ENCODE results near the gene POC1B.

Gene POC1B

DNA sequence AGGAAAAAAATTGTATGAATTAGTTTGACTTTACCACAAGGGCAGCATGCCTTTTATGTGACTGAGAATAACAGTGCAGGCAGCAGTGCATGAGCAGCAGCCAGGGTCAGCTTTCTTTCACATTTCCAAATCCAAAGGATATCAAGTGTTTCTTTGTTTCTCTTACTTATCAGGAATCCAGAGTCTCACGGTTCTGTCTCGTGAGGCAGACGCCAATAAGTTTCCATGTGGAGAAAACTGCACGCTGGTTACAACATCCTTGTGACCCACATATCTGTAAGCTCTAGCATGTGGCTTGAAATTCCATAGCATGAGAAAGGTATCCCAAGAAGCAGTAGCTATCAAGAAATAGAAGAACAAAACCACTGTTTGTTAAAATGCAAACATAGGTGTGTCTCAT is 28.8 kb downstream of the POC1B start:
- no peak for DNase-seq (ENCODE audit: low spot score)

- peak; percentile 65 for DNase-seq (ENCODE audit: low spot score)
These were observed 31.2 kb downstream of the POC1B start for GRCh38 chr12:89494411-89495231.

- DNase-seq (ENCODE audit: low spot score): no peak
These were observed 32.1 kb downstream of the POC1B start for GRCh38 chr12:89493670-89494302.

DNA sequence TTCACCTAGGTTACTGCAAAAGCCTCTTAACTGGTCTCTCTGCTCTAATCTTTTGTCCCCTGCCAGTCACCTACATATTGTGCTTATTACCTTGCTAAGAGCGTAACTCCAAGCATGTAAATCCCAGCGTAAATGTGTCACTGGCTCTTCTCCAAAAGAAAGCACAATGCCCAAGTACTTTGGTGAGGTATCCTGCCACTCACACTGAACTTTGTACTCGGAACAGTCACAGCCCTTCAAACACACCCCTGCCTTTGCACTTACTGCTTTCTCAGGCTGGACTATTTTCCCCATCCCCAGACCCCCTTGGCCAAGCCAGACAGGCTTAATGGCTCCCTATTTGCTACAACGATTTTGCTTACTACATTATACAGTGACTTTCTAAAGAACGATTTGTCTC is 33.0 kb downstream of the POC1B start:
- DNase-seq (ENCODE audit: low spot score): no peak

DNA sequence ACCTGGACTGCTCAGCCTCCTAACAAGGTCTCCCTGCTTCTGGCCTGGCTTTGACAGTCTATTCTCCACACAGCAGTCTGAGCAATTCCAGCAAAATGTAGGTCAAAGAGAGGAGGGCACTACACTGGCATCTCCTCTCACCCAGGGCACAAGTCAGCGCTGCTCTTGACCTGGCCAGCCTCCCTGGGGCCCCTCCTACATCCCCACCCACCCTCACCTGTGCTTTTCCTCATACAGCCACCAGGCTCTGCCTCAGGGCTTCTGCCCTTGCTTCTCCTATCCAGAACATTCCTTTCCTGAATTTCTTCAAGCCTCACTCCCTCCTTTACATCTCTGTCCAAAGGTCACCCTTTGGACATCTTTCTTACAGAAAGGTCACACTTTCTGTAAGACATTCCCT is 34.9 kb downstream of the POC1B start:
- DNase-seq (ENCODE audit: low spot score): no peak

- DNase-seq (ENCODE audit: low spot score): no peak
These were observed 39.6 kb downstream of the POC1B start for GRCh38 chr12:89486264-89486663.

DNA sequence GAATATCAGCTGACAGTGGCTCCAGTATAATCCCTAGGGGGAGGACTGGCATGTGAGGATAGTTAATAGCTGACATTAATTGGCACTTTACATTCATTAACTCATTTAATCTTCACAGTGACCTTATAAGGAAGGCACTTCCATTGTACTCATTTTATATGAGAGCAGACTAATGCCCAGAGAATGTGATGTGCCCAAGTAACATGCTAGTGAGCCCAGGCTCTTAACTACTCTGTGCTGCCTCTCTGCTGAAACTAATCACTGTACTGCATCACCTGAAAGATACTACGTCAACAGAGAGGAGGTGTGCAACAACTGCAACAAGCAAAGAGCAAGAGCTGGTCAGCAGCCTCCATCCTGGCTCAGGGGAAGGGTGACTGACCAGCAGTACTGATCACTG is 41.4 kb downstream of the POC1B start:
- DNase-seq (ENCODE audit: low spot score): peak; percentile 54

- DNase-seq (ENCODE audit: low spot score): no peak
These were observed 44.5 kb downstream of the POC1B start for GRCh38 chr12:89481213-89481914.

DNA sequence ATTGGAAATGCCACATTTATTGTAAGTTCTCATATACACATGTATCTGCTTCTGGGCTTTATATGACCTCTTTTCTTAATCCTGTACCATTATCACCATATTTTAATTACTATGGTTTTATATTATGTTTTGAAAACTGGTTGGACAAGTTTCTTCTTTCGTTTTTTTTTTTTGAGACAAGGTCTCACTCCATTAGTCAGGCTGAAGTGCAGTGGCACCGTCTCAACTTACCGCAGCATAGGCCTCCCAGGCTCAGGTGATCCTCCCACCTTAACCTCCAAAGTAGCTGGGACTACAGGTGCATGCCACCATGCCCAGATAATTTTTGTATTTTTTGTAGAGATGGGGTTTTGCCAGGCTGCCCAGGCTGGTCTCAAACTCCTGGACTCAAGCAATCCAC is 45.9 kb downstream of the POC1B start:
- no peak for DNase-seq (ENCODE audit: low spot score)

- DNase-seq (ENCODE audit: low spot score): no peak
These were observed 48.1 kb downstream of the POC1B start for GRCh38 chr12:89477633-89478279.

- DNase-seq (ENCODE audit: low spot score): no peak
These were observed 48.8 kb downstream of the POC1B start for GRCh38 chr12:89476904-89477595.

GRCh38 chr12:89476232-89476631 is 49.6 kb downstream of the POC1B start:
- DNase-seq (ENCODE audit: low spot score): no peak

- no peak for DNase-seq (ENCODE audit: low spot score)
These were observed 50.5 kb downstream of the POC1B start for GRCh38 chr12:89475203-89475990.

- DNase-seq (ENCODE audit: low spot score): peak; percentile 29
These were observed 51.2 kb downstream of the POC1B start for GRCh38 chr12:89474615-89475014.

- DNase-seq (ENCODE audit: low spot score): peak; percentile 67
These were observed 53.3 kb downstream of the POC1B start for GRCh38 chr12:89472508-89472907.

- peak; percentile 65 for DNase-seq (ENCODE audit: low spot score)
These were observed 54.9 kb downstream of the POC1B start for GRCh38 chr12:89470741-89471509.

DNA sequence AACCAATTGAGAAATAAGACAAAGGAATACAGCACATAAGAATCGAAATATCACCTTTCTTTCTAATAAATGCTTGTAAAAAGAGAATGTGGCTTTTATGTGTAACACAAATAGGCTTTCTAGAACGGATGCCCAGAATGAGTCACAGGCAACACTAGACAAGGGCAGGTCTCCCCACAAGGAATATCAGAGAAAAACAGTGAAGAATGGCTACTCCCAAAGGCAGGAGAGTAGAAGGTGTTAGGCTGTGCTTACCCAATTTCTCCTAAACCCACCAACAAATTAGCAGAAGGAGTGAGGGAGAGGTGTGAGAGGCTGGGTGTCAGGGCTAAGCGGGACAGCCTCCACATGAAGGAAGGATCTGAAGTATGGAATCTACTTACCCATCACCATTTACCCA is 56.5 kb downstream of the POC1B start:
- DNase-seq (ENCODE audit: low spot score): no peak

DNA sequence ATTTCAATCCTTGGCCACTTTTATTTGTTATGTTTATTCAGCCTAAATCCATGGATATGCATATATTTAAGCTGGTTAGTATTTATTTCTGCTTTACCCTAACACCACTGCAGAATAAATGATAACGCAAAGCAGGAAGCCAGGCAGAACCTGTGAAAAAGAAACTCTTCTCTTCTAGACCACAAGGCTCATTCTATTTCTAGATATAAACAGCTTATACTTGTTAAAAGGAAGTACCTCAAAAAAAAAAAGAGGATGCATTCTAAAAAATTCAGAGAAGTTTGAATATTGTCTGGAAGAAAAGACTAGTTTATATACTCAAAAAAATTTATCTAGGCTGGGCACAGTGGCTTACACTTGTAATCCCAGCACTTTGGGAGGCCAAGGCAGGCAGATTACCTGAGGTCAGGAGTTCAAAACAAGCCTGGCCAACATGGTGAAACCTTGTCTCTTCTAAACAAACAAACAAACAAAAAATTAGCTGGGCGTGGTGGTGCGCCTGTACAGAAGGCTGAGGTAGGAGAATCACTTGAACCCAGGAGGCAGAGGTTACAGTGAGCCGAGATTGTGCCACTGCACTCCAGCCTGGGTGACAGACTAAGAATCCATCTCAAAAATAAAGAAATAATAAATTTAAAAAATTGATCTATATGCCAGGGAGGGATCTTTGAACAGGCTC is 57.1 kb downstream of the POC1B start:
- DNase-seq (ENCODE audit: low spot score): no peak

DNA sequence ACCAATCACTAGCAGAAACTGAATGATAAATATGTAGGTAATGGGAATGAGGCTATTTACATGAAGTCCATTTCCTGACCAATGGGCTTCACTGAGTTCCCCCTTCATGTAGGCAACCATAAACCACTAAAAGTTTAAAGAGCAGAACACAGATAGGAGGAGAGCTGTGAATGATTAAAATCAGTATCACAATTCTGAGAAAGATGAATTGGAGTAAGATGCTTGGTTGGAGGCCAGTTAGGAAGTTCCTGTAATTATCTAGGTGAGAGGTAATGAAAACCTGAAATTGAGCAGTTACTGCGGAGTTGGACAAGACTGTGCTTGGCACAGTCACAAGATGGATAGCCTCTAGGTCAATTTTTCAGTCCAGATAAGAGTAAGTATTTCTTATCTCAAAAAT is 57.8 kb downstream of the POC1B start:
- no peak for DNase-seq (ENCODE audit: low spot score)

Data from kidney tubule cell (primary cell).